ENCODE data around the gene PHF14.

GRCh38 chr7:11177793-11178192 lies 204.1 kb downstream of the PHF14 start:
- TF ChIP-seq CTCF (IDR thresholded peaks at IDR 0.05; ENCODE audit: low read length): no peak
- no peak for TF ChIP-seq EZH2 (optimal IDR thresholded peaks at IDR 0.05; ENCODE audit: low read depth, low read length)

All from MM.1S (cell line).